Keratinocyte (primary cell): ENCODE measurements around the gene FBXO9. TPM values are rescaled to one million over a fixed set of nuclear protein-coding genes. Genes with fewer than 3 reads are reported as not detected.

Source experiments
- DNase-seq: peaks from one replicate; pipeline ENCODE4 v3.0.0-alpha.2; 2011; ENCODE audit warnings: low read depth, missing footprints, low spot score
- FAIRE-seq: peaks from 2 replicates; lab custom pipeline; 2011; peaks lifted over from hg19 to GRCh38; lab: Jason Lieb, UNC
- H2AFZ ChIP-seq: 2 replicates; pipeline ENCODE4 v1.6.0; 2012; ENCODE audit warnings: low read length, control low read depth, inconsistent platforms; ENCODE audit not compliant: control insufficient read depth
- H3K27ac ChIP-seq: 2 replicates; pipeline ENCODE4 v1.5.1; 2011; ENCODE audit warnings: low read length; ENCODE audit not compliant: control insufficient read depth, insufficient read depth
- H3K27me3 ChIP-seq: 3 replicates; pipeline ENCODE4 v1.6.0; 2011; ENCODE audit warnings: low read length; ENCODE audit not compliant: control insufficient read depth, insufficient read depth; ENCODE audit errors: extremely low read depth
- H3K36me3 ChIP-seq, 2 experiments: 2 replicates in 1 of 2; 3 replicates in 1 of 2; pipeline ENCODE4 v1.5.1; 2011; ENCODE audit warnings: low read length in 2 of 2, mild to moderate bottlenecking in 1 of 2; ENCODE audit not compliant: control insufficient read depth in 2 of 2, insufficient read depth in 2 of 2; ENCODE audit errors: extremely low read depth in 1 of 2
- H3K4me1 ChIP-seq: 3 replicates; pipeline ENCODE4 v1.5.1; 2011; ENCODE audit warnings: low read length; ENCODE audit not compliant: control insufficient read depth, insufficient read depth; ENCODE audit errors: extremely low read depth
- H3K4me2 ChIP-seq: 3 replicates; pipeline ENCODE4 v1.6.0; 2011; ENCODE audit warnings: low read depth, low read length; ENCODE audit not compliant: control insufficient read depth, insufficient read depth; ENCODE audit errors: extremely low read depth
- H3K4me3 ChIP-seq, 3 experiments: fragments of 200-600 bp in 1 of 3; sonication (generic) in 1 of 3; 2 replicates in 2 of 3; 3 replicates in 1 of 3; pipeline ENCODE4 v1.5.1; 2011 to 2016; ENCODE audit warnings: low read length in 3 of 3, mild to moderate bottlenecking in 3 of 3, control low read depth in 2 of 3, inconsistent platforms in 1 of 3, low read depth in 1 of 3, mixed read lengths in 1 of 3, mixed run types in 1 of 3, moderate library complexity in 1 of 3; ENCODE audit not compliant: control insufficient read depth in 2 of 3, insufficient read depth in 2 of 3; ENCODE audit errors: extremely low read depth in 1 of 3
- H3K79me2 ChIP-seq: 2 replicates; pipeline ENCODE4 v1.6.0; 2012; ENCODE audit warnings: low read length; ENCODE audit not compliant: control insufficient read depth, insufficient read depth
- H3K9ac ChIP-seq: 3 replicates; pipeline ENCODE4 v1.6.0; 2011; ENCODE audit warnings: low read length; ENCODE audit not compliant: control insufficient read depth, insufficient read depth; ENCODE audit errors: extremely low read depth
- H3K9me1 ChIP-seq: 3 replicates; pipeline ENCODE4 v1.6.0; 2011; ENCODE audit warnings: low read length; ENCODE audit not compliant: control insufficient read depth, insufficient read depth; ENCODE audit errors: extremely low read depth
- H3K9me3 ChIP-seq: 2 replicates; pipeline ENCODE4 v1.5.1; 2012; ENCODE audit warnings: low read depth, low read length; ENCODE audit not compliant: control insufficient read depth
- H4K20me1 ChIP-seq: 3 replicates; pipeline ENCODE4 v1.6.0; 2011; ENCODE audit warnings: low read length; ENCODE audit not compliant: control insufficient read depth, insufficient read depth; ENCODE audit errors: extremely low read depth
- CTCF ChIP-seq, 3 experiments: IDR thresholded peaks in 1 of 3; conservative IDR thresholded peaks in 1 of 3; optimal IDR thresholded peaks in 1 of 3; 2 replicates in 2 of 3; 3 replicates in 1 of 3; pipeline versions ENCODE3 to v1.5.1; 2011; ENCODE audit warnings: low read length in 3 of 3, mild to moderate bottlenecking in 3 of 3, moderate library complexity in 2 of 3, control low read depth in 1 of 3, inconsistent platforms in 1 of 3; ENCODE audit not compliant: insufficient read depth in 2 of 3; ENCODE audit errors: extremely low read depth in 1 of 3
- EZH2 ChIP-seq: IDR thresholded peaks from one replicate; pipeline ENCODE4 v1.6.1; 2012; ENCODE audit warnings: inconsistent platforms, mild to moderate bottlenecking, low read length, moderate library complexity
- dilution Hi-C: fragments of 300-500 bp; cut with MboI; formaldehyde crosslinking; loops from one replicate; pipeline ENCODE4 v1.7.0; 2020; ENCODE audit warnings: low sequenced_read_pairs; ENCODE audit not compliant: extremely low pct_ligation_motif_present
- polyA plus RNA-seq, 5 experiments: library from polyadenylated mRNA; depleted of rRNA in 3 of 5; stranded (reverse) in 3 of 5; stranded (forward) in 1 of 5; unstranded in 1 of 5; fragments of >200 nt; gene quantifications; 1 replicate in 1 of 5; 2 replicates in 3 of 5; 3 replicates in 1 of 5; pipeline versions ENCODE4 v1.2.1 to v1.2.3, GENCODE V29; 2011 to 2012; ENCODE audit warnings: missing spikeins in 2 of 5, low read depth in 1 of 5, low replicate concordance in 1 of 5

FBXO9 gene
- polyA plus RNA-seq, 1 donor (not counting 4 experiments of a cell fraction or from before 2014, with no cell fraction given), result 71.8 TPM

- H3K9me1 ChIP-seq, result no peaks in the 10 kb centered on the region
- DNase-seq, result no peak
- peaks cover 0 to 5% of the 10 kb centered on the region in 2 experiments for H3K36me3 ChIP-seq
- H3K4me1 ChIP-seq, result peaks cover 8% of the 10 kb centered on the region
- H3K9ac ChIP-seq, result no peak overlapping the region
- FAIRE-seq, result no peak
- H4K20me1 ChIP-seq, result no peaks in the 10 kb centered on the region
- H3K4me2 ChIP-seq, result no peak overlapping the region
- H3K27ac ChIP-seq, result no peak overlapping the region
- dilution Hi-C loops, result no loop called here
- H3K9me3 ChIP-seq, result no peaks in the 10 kb centered on the region
- no peak overlapping the region for H2AFZ ChIP-seq
- no peak for TF ChIP-seq CTCF (optimal IDR thresholded peaks at IDR 0.05 in 1 of 3, IDR thresholded peaks at IDR 0.05 in 1 of 3, conservative IDR thresholded peaks at IDR 0.05 in 1 of 3; ENCODE audit: extremely low read depth in 1 of 3, insufficient read depth in 2 of 3, low read length in 3 of 3)
- no peak for TF ChIP-seq EZH2
- no peaks in the 10 kb centered on the region for H3K27me3 ChIP-seq
- no peak overlapping the region for H3K4me3 ChIP-seq
- H3K79me2 ChIP-seq, result peaks cover 28% of the 10 kb centered on the region
These were observed 4.2 kb downstream of the FBXO9 start for GRCh38 chr6:53069427-53069826.

- Histone ChIP-seq H2AFZ (no peak overlapping the region), H3K27me3 (no peaks in the 10 kb centered on the region), H3K79me2 (peaks cover 24% of the 10 kb centered on the region), H3K36me3 (peaks cover 0 to 9% of the 10 kb centered on the region in 2 experiments), H3K27ac (no peak overlapping the region), H3K9me3 (no peaks in the 10 kb centered on the region), H3K4me2 (no peak overlapping the region), H3K9ac (no peak overlapping the region), H3K9me1 (no peaks in the 10 kb centered on the region), H3K4me1 (peaks cover 8% of the 10 kb centered on the region), H3K4me3 (no peak overlapping the region), H4K20me1 (no peaks in the 10 kb centered on the region)
- TF ChIP-seq CTCF (optimal IDR thresholded peaks at IDR 0.05 in 1 of 3, IDR thresholded peaks at IDR 0.05 in 1 of 3, conservative IDR thresholded peaks at IDR 0.05 in 1 of 3; ENCODE audit: extremely low read depth in 1 of 3, insufficient read depth in 2 of 3, low read length in 3 of 3), result no peak
- no peak for TF ChIP-seq EZH2
- FAIRE-seq, result no peak
- dilution Hi-C loops, result no loop called here
- no peak for DNase-seq
These were observed 5.6 kb downstream of the FBXO9 start for GRCh38 chr6:53070806-53071205.
